Measurements from ENCODE around the gene STARD5. TPM values are rescaled to one million over a fixed set of nuclear protein-coding genes. Genes with fewer than 3 reads are reported as not detected.

The STARD5 gene
- polyA plus RNA-seq, 10 donors = 2.6 to 6.5 (median 4.4) TPM

GRCh38 chr15:81313686-81314085, 10.3 kb downstream of the STARD5 start:
- no peak for DNase-seq

- peak in 2 of 3 donors; percentile 55 to 90 for DNase-seq
Measured at GRCh38 chr15:81312790-81313543, 11.0 kb downstream of the STARD5 start.

GRCh38 chr15:81311752-81312464, 12.0 kb downstream of the STARD5 start:
- DNase-seq = no peak

GRCh38 chr15:81310480-81310879, 13.5 kb downstream of the STARD5 start:
- no peak for DNase-seq

GRCh38 chr15:81309647-81310450, 14.1 kb downstream of the STARD5 start:
- DNase-seq = peak in 1 of 3 donors; percentile 25

GRCh38 chr15:81308260-81308659, 15.7 kb downstream of the STARD5 start:
- no peak for DNase-seq

GRCh38 chr15:81304226-81304625, 19.7 kb downstream of the STARD5 start:
- DNase-seq = peak in 1 of 3 donors; percentile 59

- DNase-seq = peak in 1 of 3 donors; percentile 10
Measured at GRCh38 chr15:81303244-81304225, 20.4 kb downstream of the STARD5 start.

- DNase-seq = peak in 1 of 3 donors; percentile 25
Measured at GRCh38 chr15:81302701-81303109, 21.2 kb downstream of the STARD5 start.

- no peak for DNase-seq
Measured at GRCh38 chr15:81301815-81302399, 22.0 kb downstream of the STARD5 start.

- DNase-seq = no peak
Measured at GRCh38 chr15:81301385-81301784, 22.6 kb downstream of the STARD5 start.

GRCh38 chr15:81299630-81300273, 24.2 kb downstream of the STARD5 start:
- no peak for DNase-seq

GRCh38 chr15:81299156-81299555, 24.8 kb downstream of the STARD5 start:
- no peak for DNase-seq

- DNase-seq = no peak
Measured at GRCh38 chr15:81298611-81299010, 25.3 kb downstream of the STARD5 start.

- DNase-seq = no peak
Measured at GRCh38 chr15:81297603-81298575, 26.1 kb downstream of the STARD5 start.

- no peak for DNase-seq
Measured at GRCh38 chr15:81297147-81297572, 26.8 kb downstream of the STARD5 start.

- peak in 1 of 3 donors; percentile 54 for DNase-seq
Measured at GRCh38 chr15:81296673-81297072, 27.3 kb downstream of the STARD5 start.

- DNase-seq = no peak
Measured at GRCh38 chr15:81296186-81296585, 27.8 kb downstream of the STARD5 start.

Measured in muscle of back (tissue), 11 donors.